Heart right ventricle (tissue), 16 donors: Measurements from ENCODE around the gene HBA2. TPM values are rescaled to one million over a fixed set of nuclear protein-coding genes. Genes with fewer than 3 reads are reported as not detected.
"Not testable (repeated sequence)": the region's sequence is repeated elsewhere in the genome, so short reads cannot be mapped to it uniquely, and the experiment has no call there.

Source experiments
- ATAC-seq, 8 donors: fragments of 200-7000 bp; cut with Tn5 transposase; one replicate each; pipeline ENCODE4 v1.9.1; 2020; ENCODE audit warnings: mild to moderate bottlenecking in 8 of 8, moderate library complexity in 8 of 8, moderate number of reproducible peaks in 1 of 8
- DNase-seq, 2 donors: peaks; one replicate each; pipeline ENCODE4 v3.0.0-alpha.2; 2020
- H3K27ac ChIP-seq, 10 donors: fragments of 200-600 bp; sonication (generic) in 2 of 10; one replicate each; pipeline versions ENCODE4 v1.5.0 to v1.8.0; 2020 to 2022; ENCODE audit warnings: mild to moderate bottlenecking in 3 of 10
- H3K27me3 ChIP-seq, 7 donors: fragments of 200-600 bp; one replicate each; pipeline ENCODE4 v1.8.0; 2021 to 2022; ENCODE audit warnings: mild to moderate bottlenecking in 2 of 7
- H3K36me3 ChIP-seq, 9 donors: fragments of 200-600 bp; sonication (generic) in 1 of 9; one replicate each; pipeline versions ENCODE4 v1.5.0 to v1.8.0; 2020 to 2022; ENCODE audit warnings: mild to moderate bottlenecking in 2 of 9
- H3K4me1 ChIP-seq, 9 donors: fragments of 200-600 bp; sonication (generic) in 1 of 9; one replicate each; pipeline versions ENCODE4 v1.5.0 to v1.8.0; 2020 to 2022; ENCODE audit warnings: mild to moderate bottlenecking in 4 of 9
- H3K4me3 ChIP-seq, 10 donors: fragments of 200-600 bp; sonication (generic) in 2 of 10; one replicate each; pipeline versions ENCODE4 v1.5.0 to v1.8.0; 2020 to 2022; ENCODE audit warnings: mild to moderate bottlenecking in 7 of 10, moderate library complexity in 2 of 10
- H3K9me3 ChIP-seq, 11 donors: fragments of 200-600 bp in 10 of 11; sonication (generic) in 2 of 11; one replicate each; pipeline versions ENCODE4 v1.5.0 to v1.8.0; 2013 to 2022; ENCODE audit warnings: mild to moderate bottlenecking in 2 of 11, control low read depth in 1 of 11, moderate library complexity in 1 of 11
- CTCF ChIP-seq, 9 donors: fragments of 200-600 bp; sonication (generic) in 2 of 9; IDR thresholded peaks; one replicate each; pipeline versions ENCODE4 v1.5.0 to v1.8.0; 2021 to 2022; ENCODE audit warnings: antibody characterized with exemption in 9 of 9, mild to moderate bottlenecking in 5 of 9, moderate library complexity in 1 of 9
- WGBS, 2 donors: extraction: QIAGEN DNeasy Blood & Tissue Kit; methylation state at CpG; one replicate each; pipeline ENCODE4 v1.1.7; 2013; ENCODE audit warnings: inconsistent platforms in 1 of 2; 5-methylcytosine and 5-hydroxymethylcytosine counted together
- intact Hi-C, 10 donors: fragments of 100-400 bp; cut with DNase I; formaldehyde crosslinking; loops; one replicate each; pipeline versions ENCODE4 v1.11.1 to v1.14.2; 2022
- polyA plus RNA-seq, 2 donors: library from polyadenylated mRNA; stranded (reverse); fragments of 200-250 nt; gene quantifications; one replicate each; pipeline ENCODE4 v1.2.3, GENCODE V29; 2013
- total RNA-seq, 10 donors: library from RNA; stranded (reverse); fragmentation: NEBNext Ultra II Directional in 3 of 10; extraction: Animal tissue kit (Norgen Biotek cat#: 25700) in 3 of 10; gene quantifications; one replicate each; pipeline versions ENCODE4 v1.2.1 to v1.2.4, GENCODE V29; 2021 to 2023
- donor health status: Arrhythmogenic right ventricular cardiomyopathy.
- donor health status: ischemic (EF 13 %, LVEDD 7.1; RV severe dilation, severe dysfunction).
- donor health status: healthy with polysubstance abuse.
- donor health status: DM: no; HTN: yes; CAD: no.
- donor health status: DM: no; HTN: no; CAD: no.
- donor health status: ischemic (EF 25% LVEDD 6.9; RV normal size, moderate dysfunction).
- donor health status: ischemic (EF 25% LVEDD 5.7; RV mildly dilated, moderate dysfunction).
- donor health status: healthy.
- donor health status: DM: yes; HTN: yes; CAD: no.
- donor health status: Ischemic cardiomyopathy.
- donor health status: ischemic (EF 35%, LVEDD 5.7; RV mildly dilated, moderate dysfunction).
- donor health status: nonischemic (EF 11% LVEDD 7.7; RV severe dilation, severe dysfunction).
- donor health status: DM: yes; HTN: yes; CAD: no.
- donor health status: PGD.
- donor health status: ischemic (EF 29% LVEDD 5.4; RV normal size, mild dysfunction).
- donor health status: nonischemic (EF 23%, LVEDD 6.1; RV moderate dilation, normal function).

Gene HBA2
- total and polyA plus RNA-seq, 12 donors, result 2.9 to 1,146 (median 98.0) TPM

GRCh38 chr16:200388-200787, 27.7 kb downstream of the HBA2 start:
- ATAC-seq (no peak), DNase-seq (no peak)
- intact Hi-C loops, result no loop called here
- TF ChIP-seq CTCF (IDR thresholded peaks at IDR 0.05), result no peak
- Histone ChIP-seq H3K4me1 (no peaks in the 10 kb centered on the region), H3K27me3 (no peaks in the 10 kb centered on the region), H3K4me3 (no peak overlapping the region), H3K27ac (no peak overlapping the region), H3K36me3 (peaks cover 0 to 100% (median 73%) of the 10 kb centered on the region in 9 donors), H3K9me3 (no peaks in the 10 kb centered on the region)
- WGBS, 2 donors, result 88 to 94% methylated on average over 5 of the region's 5 CpGs

GRCh38 chr16:203246-203645, 30.6 kb downstream of the HBA2 start:
- peaks cover 0 to 3% (median 0%) of the 10 kb centered on the region in 9 donors for H3K4me1 ChIP-seq
- no peak for TF ChIP-seq CTCF (IDR thresholded peaks at IDR 0.05)
- intact Hi-C loops, result no loop called here
- H3K9me3 ChIP-seq, result no peaks in the 10 kb centered on the region
- no peak overlapping the region for H3K4me3 ChIP-seq
- ATAC-seq, result no peak
- DNase-seq, result no peak
- 96 to 98% methylated on average over 4 of the region's 4 CpGs for WGBS, 2 donors
- peaks cover 4 to 100% (median 75%) of the 10 kb centered on the region in 9 donors for H3K36me3 ChIP-seq
- no peak overlapping the region for H3K27ac ChIP-seq
- no peaks in the 10 kb centered on the region for H3K27me3 ChIP-seq

GRCh38 chr16:204046-204445, 31.4 kb downstream of the HBA2 start:
- H3K36me3 ChIP-seq, result peaks cover under 1 to 100% (median 76%) of the 10 kb centered on the region in 9 donors
- H3K9me3 ChIP-seq, DNase-seq, H3K27ac ChIP-seq, H3K4me1 ChIP-seq, H3K4me3 ChIP-seq, intact Hi-C loops, H3K27me3 ChIP-seq, ATAC-seq: not testable (repeated sequence)
- 93 to 96% methylated on average over 9 of the region's 9 CpGs for WGBS, 2 donors

GRCh38 chr16:209359-209758, 36.7 kb downstream of the HBA2 start:
- H3K36me3 ChIP-seq, result peaks cover 0 to 100% (median 54%) of the 10 kb centered on the region in 9 donors
- peaks cover 3 to 23% (median 6%) of the 10 kb centered on the region in 9 donors for H3K4me1 ChIP-seq
- intact Hi-C loops, DNase-seq, H3K4me3 ChIP-seq, ATAC-seq, H3K27me3 ChIP-seq, H3K27ac ChIP-seq, H3K9me3 ChIP-seq: not testable (repeated sequence)
- WGBS, 2 donors, result 91 to 94% methylated on average over 4 of the region's 4 CpGs

- peak in 3 of 8 donors; percentile 53 to 55 (median 55) for ATAC-seq
Observed at GRCh38 chr16:211631-212180, 39.0 kb downstream of the HBA2 start.

GRCh38 chr16:212999-213398, 40.3 kb downstream of the HBA2 start:
- peaks cover 0 to 100% (median 46%) of the 10 kb centered on the region in 9 donors for H3K36me3 ChIP-seq
- H3K9me3 ChIP-seq, result no peaks in the 10 kb centered on the region
- peaks cover 0 to 23% (median 6%) of the 10 kb centered on the region in 9 donors for H3K4me1 ChIP-seq
- peak overlapping the region in 4 of 10 donors; percentile 1 to 61 (median 32) for H3K27ac ChIP-seq
- H3K27me3 ChIP-seq, result no peaks in the 10 kb centered on the region
- no peak for TF ChIP-seq CTCF (IDR thresholded peaks at IDR 0.05)
- DNase-seq (no peak), ATAC-seq (peak in 4 of 8 donors; percentile 51 to 82 (median 58))
- WGBS, 2 donors, result 81 to 94% methylated on average over 3 of the region's 3 CpGs
- no peak overlapping the region for H3K4me3 ChIP-seq
- intact Hi-C loops, result no loop called here

More at GRCh38 chr16:211631-212180, 39.0 kb downstream of the HBA2 start:
- H3K4me1 ChIP-seq, result peaks cover 0 to 23% (median 6%) of the 10 kb centered on the region in 9 donors
- WGBS, 2 donors, result 86 to 88% methylated on average over 14 of the region's 14 CpGs
- H3K27ac ChIP-seq, intact Hi-C loops, DNase-seq, H3K4me3 ChIP-seq, H3K9me3 ChIP-seq, H3K27me3 ChIP-seq: not testable (repeated sequence)
- H3K36me3 ChIP-seq, result peaks cover 0 to 100% (median 45%) of the 10 kb centered on the region in 9 donors
